ENCODE measurements around the gene PARN.

Gene PARN

DNA sequence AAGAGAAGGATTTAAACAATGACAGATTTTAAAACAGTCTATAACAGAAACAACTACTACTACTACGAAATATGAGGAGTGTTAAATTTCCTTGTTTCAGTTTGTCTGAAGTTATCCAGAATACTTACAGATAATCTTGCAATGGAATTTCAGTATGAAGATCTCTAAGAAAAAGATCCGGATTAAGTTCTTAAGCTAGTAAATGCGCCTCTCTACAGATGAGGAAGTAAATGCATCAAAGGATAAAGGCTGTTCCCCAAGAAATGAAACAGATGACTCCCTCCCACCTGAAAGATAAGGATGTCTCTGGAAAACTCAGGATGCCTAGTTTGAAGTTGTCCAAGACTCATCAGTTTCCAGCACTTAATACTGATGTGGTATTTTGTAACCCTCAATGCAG lies 105.1 kb downstream of the PARN start:
- no peak overlapping the region for H3K4me3 ChIP-seq (ENCODE audit: low read depth, low read length)
- DNase-seq (ENCODE audit: low read depth, low spot score): no peak
- in situ Hi-C loops (cut with HindIII; ENCODE audit: low sequenced_read_pairs): no loop called here
- TF ChIP-seq, protein P1, sequence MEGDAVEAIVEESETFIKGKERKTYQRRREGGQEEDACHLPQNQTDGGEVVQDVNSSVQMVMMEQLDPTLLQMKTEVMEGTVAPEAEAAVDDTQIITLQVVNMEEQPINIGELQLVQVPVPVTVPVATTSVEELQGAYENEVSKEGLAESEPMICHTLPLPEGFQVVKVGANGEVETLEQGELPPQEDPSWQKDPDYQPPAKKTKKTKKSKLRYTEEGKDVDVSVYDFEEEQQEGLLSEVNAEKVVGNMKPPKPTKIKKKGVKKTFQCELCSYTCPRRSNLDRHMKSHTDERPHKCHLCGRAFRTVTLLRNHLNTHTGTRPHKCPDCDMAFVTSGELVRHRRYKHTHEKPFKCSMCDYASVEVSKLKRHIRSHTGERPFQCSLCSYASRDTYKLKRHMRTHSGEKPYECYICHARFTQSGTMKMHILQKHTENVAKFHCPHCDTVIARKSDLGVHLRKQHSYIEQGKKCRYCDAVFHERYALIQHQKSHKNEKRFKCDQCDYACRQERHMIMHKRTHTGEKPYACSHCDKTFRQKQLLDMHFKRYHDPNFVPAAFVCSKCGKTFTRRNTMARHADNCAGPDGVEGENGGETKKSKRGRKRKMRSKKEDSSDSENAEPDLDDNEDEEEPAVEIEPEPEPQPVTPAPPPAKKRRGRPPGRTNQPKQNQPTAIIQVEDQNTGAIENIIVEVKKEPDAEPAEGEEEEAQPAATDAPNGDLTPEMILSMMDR (IDR thresholded peaks at IDR 0.05; ENCODE audit: low read depth, low read length): no peak

GRCh38 chr16:14523632-14524031 lies 106.4 kb downstream of the PARN start:
- TF ChIP-seq, protein P1 (IDR thresholded peaks at IDR 0.05; ENCODE audit: low read depth, low read length): no peak
- H3K4me3 ChIP-seq (ENCODE audit: low read depth, low read length): no peak overlapping the region
- in situ Hi-C loops (cut with HindIII; ENCODE audit: low sequenced_read_pairs): no loop called here
- no peak for DNase-seq (ENCODE audit: low read depth, low spot score)

GRCh38 chr16:14522671-14523070 lies 107.4 kb downstream of the PARN start:
- H3K4me3 ChIP-seq (ENCODE audit: low read depth, low read length): no peak overlapping the region
- DNase-seq (ENCODE audit: low read depth, low spot score): no peak
- TF ChIP-seq, protein P1 (IDR thresholded peaks at IDR 0.05; ENCODE audit: low read depth, low read length): no peak
- in situ Hi-C loops (cut with HindIII; ENCODE audit: low sequenced_read_pairs): no loop called here

DNA sequence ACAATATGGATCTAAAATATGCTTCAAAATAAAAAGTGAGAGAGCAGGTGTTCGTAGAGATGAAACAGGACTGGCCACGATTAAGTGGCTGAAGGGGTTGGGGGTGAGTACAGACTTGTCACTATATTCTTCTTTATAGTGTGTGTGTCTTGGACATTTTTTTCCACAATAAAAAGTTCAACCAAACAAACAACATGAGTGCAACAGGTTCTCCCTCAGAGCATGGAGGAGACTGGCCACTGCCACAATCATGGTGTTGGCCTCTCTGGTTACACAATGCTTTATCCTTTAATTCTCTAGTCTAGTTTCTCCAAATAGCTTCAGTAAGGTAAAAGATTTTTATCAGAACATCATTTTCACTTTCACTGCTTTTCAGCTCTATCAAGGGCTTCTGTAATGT lies 109.3 kb downstream of the PARN start:
- no peak for DNase-seq (ENCODE audit: low read depth, low spot score)
- H3K4me3 ChIP-seq (ENCODE audit: low read depth, low read length): no peak overlapping the region
- in situ Hi-C loops (cut with HindIII; ENCODE audit: low sequenced_read_pairs): no loop called here
- TF ChIP-seq, protein P1 (IDR thresholded peaks at IDR 0.05; ENCODE audit: low read depth, low read length): no peak

- DNase-seq (ENCODE audit: low read depth, low spot score): no peak
- H3K4me3 ChIP-seq (ENCODE audit: low read depth, low read length): no peak overlapping the region
- in situ Hi-C loops (cut with HindIII; ENCODE audit: low sequenced_read_pairs): no loop called here
- TF ChIP-seq, protein P1 (IDR thresholded peaks at IDR 0.05; ENCODE audit: low read depth, low read length): no peak
Measured at GRCh38 chr16:14514967-14515366, 115.1 kb downstream of the PARN start.

GRCh38 chr16:14513389-14514107 lies 116.5 kb downstream of the PARN start:
- no peak overlapping the region for H3K4me3 ChIP-seq (ENCODE audit: low read depth, low read length)
- TF ChIP-seq, protein P1 (IDR thresholded peaks at IDR 0.05; ENCODE audit: low read depth, low read length): no peak
- DNase-seq (ENCODE audit: low read depth, low spot score): no peak
- in situ Hi-C loops (cut with HindIII; ENCODE audit: low sequenced_read_pairs): no loop called here

Measured in astrocyte of the spinal cord (primary cell).